A673 (cell line): ENCODE data around the gene CRACDL.

Experiments used
- CTCF ChIP-seq: fragments of 300-800, 200-600 bp; sonication (generic); conservative IDR thresholded peaks from 2 replicates; pipeline ENCODE4 v1.5.1; 2017; ENCODE audit warnings: low read depth, mild to moderate bottlenecking, antibody characterized with exemption, low read length, moderate library complexity, mixed read lengths
- EZH2 ChIP-seq: fragments of 200-600 bp; sonication (generic); IDR thresholded peaks from 2 replicates; pipeline ENCODE4 v1.6.1; 2017; ENCODE audit warnings: borderline replicate concordance, low read depth, mild to moderate bottlenecking, mixed read lengths, antibody characterized with exemption, low read length; ENCODE audit not compliant: poor library complexity, severe bottlenecking

DNA sequence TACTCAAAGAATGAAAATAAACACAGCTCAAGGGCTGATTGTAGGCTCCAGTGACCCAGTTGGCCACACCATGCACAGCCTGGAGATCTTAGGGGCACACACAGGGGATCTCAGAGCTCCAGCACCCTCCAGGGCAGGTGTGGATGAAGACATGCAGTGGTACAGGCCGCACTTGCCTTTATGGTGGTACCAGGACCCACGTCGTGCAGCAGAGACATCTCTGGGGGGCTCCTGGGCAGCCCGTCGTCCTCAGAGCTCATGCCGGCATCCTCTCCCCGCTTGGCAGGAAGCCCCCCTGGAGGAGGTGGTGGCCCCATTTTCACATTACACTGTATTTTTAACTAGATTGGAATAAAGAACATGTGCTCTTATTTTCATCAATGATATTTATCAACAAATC is 103.9 kb downstream of the CRACDL start:
- TF ChIP-seq CTCF = no peak
- TF ChIP-seq EZH2 = no peak
